Gastroesophageal sphincter (tissue), 4 donors: Measurements from ENCODE around the gene UVRAG. TPM values are rescaled to one million over a fixed set of nuclear protein-coding genes. Genes with fewer than 3 reads are reported as not detected.

Experiments used
- ATAC-seq: fragments of 150-250 bp; one replicate; pipeline ENCODE4 v1.9.1; 2016; ENCODE audit warnings: mild to moderate bottlenecking, moderate library complexity
- H3K27ac ChIP-seq, 4 donors: fragments of 200-600 bp; sonication (generic) in 3 of 4; 1 replicate in 3 of 4; 2 replicates in 1 of 4; pipeline ENCODE4 v1.5.1; 2016 to 2019
- H3K27me3 ChIP-seq: fragments of 200-600 bp; sonication (generic); one replicate; pipeline ENCODE4 v1.5.1; 2019
- H3K36me3 ChIP-seq, 2 donors: fragments of 200-600 bp; sonication (generic); one replicate each; pipeline ENCODE4 v1.5.1; 2019; ENCODE audit warnings: control low read depth in 1 of 2
- H3K4me1 ChIP-seq, 3 donors: fragments of 200-600 bp; sonication (generic); 1 replicate in 2 of 3; 2 replicates in 1 of 3; pipeline ENCODE4 v1.5.1; 2016 to 2019; ENCODE audit warnings: control low read depth in 2 of 3
- H3K4me3 ChIP-seq, 2 donors: fragments of 200-600 bp; sonication (generic); one replicate each; pipeline ENCODE4 v1.5.1; 2019; ENCODE audit warnings: mild to moderate bottlenecking in 1 of 2, moderate library complexity in 1 of 2
- H3K9me3 ChIP-seq, 3 donors: fragments of 200-600 bp; sonication (generic); one replicate each; pipeline ENCODE4 v1.5.1; 2017 to 2019; ENCODE audit warnings: control low read depth in 2 of 3
- CTCF ChIP-seq, 4 experiments: fragments of 200-600 bp in 2 of 4; fragments of 450-650 bp in 2 of 4; sonication (generic) in 1 of 4; IDR thresholded peaks; one replicate each; pipeline ENCODE4 v1.5.1; 2017 to 2019; ENCODE audit warnings: antibody characterized with exemption in 4 of 4, mild to moderate bottlenecking in 2 of 4, moderate library complexity in 2 of 4
- EP300 ChIP-seq: sonication (generic); formaldehyde crosslinking; IDR thresholded peaks from one replicate; pipeline ENCODE4 v1.6.1; 2017; ENCODE audit warnings: antibody characterized with exemption, mild to moderate bottlenecking
- POLR2A ChIP-seq, 2 donors: fragments of 450-650 bp; IDR thresholded peaks; one replicate each; pipeline ENCODE4 v1.6.1; 2017; ENCODE audit warnings: antibody characterized with exemption in 2 of 2, mild to moderate bottlenecking in 2 of 2, moderate library complexity in 1 of 2
- POLR2AphosphoS5 ChIP-seq: sonication (generic); formaldehyde crosslinking; IDR thresholded peaks from one replicate; pipeline ENCODE4 v1.6.1; 2017; ENCODE audit warnings: antibody characterized with exemption
- WGBS, 2 donors: methylation state at CpG; one replicate each; pipeline ENCODE4 v1.1.5; 2018; ENCODE audit warnings: low coverage in 1 of 2; 5-methylcytosine and 5-hydroxymethylcytosine counted together
- total RNA-seq, 4 donors: library from RNA; depleted of rRNA; stranded (reverse); fragments of >200 nt; gene quantifications; one replicate each; pipeline ENCODE4 v1.1.0, GENCODE V29; 2016

UVRAG gene
- total RNA-seq, 4 donors from 2014 or later = 28.1 to 50.1 (median 34.7) TPM

GRCh38 chr11:75980031-75980430 is 165.0 kb downstream of the UVRAG start:
- Histone ChIP-seq H3K27ac (no peak overlapping the region), H3K4me1 (peaks cover 0 to 5% (median 0%) of the 10 kb centered on the region in 3 donors), H3K36me3 (peaks cover 0 to 17% of the 10 kb centered on the region in 2 donors), H3K9me3 (no peaks in the 10 kb centered on the region), H3K4me3 (no peak overlapping the region), H3K27me3 (no peaks in the 10 kb centered on the region)
- 100% methylated on average over 2 of the region's 2 CpGs for WGBS, 2 donors
- ATAC-seq = no peak
- TF ChIP-seq EP300 (no peak), CTCF (IDR thresholded peaks at IDR 0.05) (no peak), POLR2AphosphoS5 (no peak), POLR2A (IDR thresholded peaks at IDR 0.05) (no peak)

GRCh38 chr11:75981546-75981945 is 166.5 kb downstream of the UVRAG start:
- TF ChIP-seq CTCF (IDR thresholded peaks at IDR 0.05) (no peak), EP300 (no peak), POLR2A (IDR thresholded peaks at IDR 0.05) (no peak), POLR2AphosphoS5 (no peak)
- 94 to 100% methylated on average over 1 of the region's 1 CpG for WGBS, 2 donors
- ATAC-seq = no peak

GRCh38 chr11:75982309-75982708 is 167.3 kb downstream of the UVRAG start:
- no peak overlapping the region for H3K4me3 ChIP-seq
- no peak for ATAC-seq
- peaks cover 0 to 17% of the 10 kb centered on the region in 2 donors for H3K36me3 ChIP-seq
- no peaks in the 10 kb centered on the region for H3K9me3 ChIP-seq
- peaks cover 0 to 5% (median 0%) of the 10 kb centered on the region in 3 donors for H3K4me1 ChIP-seq
- H3K27me3 ChIP-seq = no peaks in the 10 kb centered on the region
- TF ChIP-seq CTCF (IDR thresholded peaks at IDR 0.05) (no peak), POLR2A (IDR thresholded peaks at IDR 0.05) (no peak)
- H3K27ac ChIP-seq = no peak overlapping the region
- 88 to 93% methylated on average over 4 of the region's 4 CpGs for WGBS, 2 donors

More at GRCh38 chr11:75981546-75981945, 166.5 kb downstream of the UVRAG start:
- Histone ChIP-seq H3K36me3 (peaks cover 0 to 17% of the 10 kb centered on the region in 2 donors), H3K9me3 (no peaks in the 10 kb centered on the region), H3K27me3 (no peaks in the 10 kb centered on the region), H3K27ac (no peak overlapping the region), H3K4me3 (no peak overlapping the region), H3K4me1 (peaks cover 0 to 5% (median 0%) of the 10 kb centered on the region in 3 donors)

- H3K4me1 ChIP-seq = no peaks in the 10 kb centered on the region
- TF ChIP-seq POLR2A (IDR thresholded peaks at IDR 0.05) (no peak), POLR2AphosphoS5 (no peak), EP300 (no peak), CTCF (IDR thresholded peaks at IDR 0.05) (no peak)
- no peak overlapping the region for H3K4me3 ChIP-seq
- H3K36me3 ChIP-seq = peaks cover 0 to 22% of the 10 kb centered on the region in 2 donors
- H3K9me3 ChIP-seq = no peaks in the 10 kb centered on the region
- ATAC-seq = no peak
- 53 to 66% methylated on average over 2 of the region's 2 CpGs for WGBS, 2 donors
- H3K27ac ChIP-seq = no peak overlapping the region
- no peaks in the 10 kb centered on the region for H3K27me3 ChIP-seq
These were observed 172.0 kb downstream of the UVRAG start for GRCh38 chr11:75986966-75987365.

- H3K4me3 ChIP-seq = no peak overlapping the region
- no peak overlapping the region for H3K27ac ChIP-seq
- TF ChIP-seq EP300 (no peak), POLR2AphosphoS5 (no peak), POLR2A (IDR thresholded peaks at IDR 0.05) (no peak), CTCF (IDR thresholded peaks at IDR 0.05) (no peak)
- ATAC-seq = no peak
- H3K27me3 ChIP-seq = no peaks in the 10 kb centered on the region
- H3K4me1 ChIP-seq = no peaks in the 10 kb centered on the region
- no peaks in the 10 kb centered on the region for H3K36me3 ChIP-seq
- WGBS, 2 donors = 68 to 80% methylated on average over 1 to 2 of the region's 2 CpGs
- no peaks in the 10 kb centered on the region for H3K9me3 ChIP-seq
These were observed 178.1 kb downstream of the UVRAG start for GRCh38 chr11:75993126-75993525.
